Testis (tissue), 2 donors: ENCODE results near the gene MAGI2.

ENCODE experiments used
- POLR2A ChIP-seq: fragments of 450-650 bp; IDR thresholded peaks from one replicate; pipeline ENCODE4 v1.6.1; 2017; ENCODE audit warnings: antibody characterized with exemption, mild to moderate bottlenecking, moderate library complexity
- TF ChIP-seq, protein P1 (sequence below), 3 experiments: fragments of 450-650 bp in 2 of 3; fragments of 200-600 bp in 1 of 3; sonication (generic) in 1 of 3; IDR thresholded peaks; one replicate each; pipeline ENCODE4 v1.5.1; 2016 to 2019; ENCODE audit warnings: antibody characterized with exemption in 3 of 3, mild to moderate bottlenecking in 2 of 3, moderate library complexity in 1 of 3

DNA sequence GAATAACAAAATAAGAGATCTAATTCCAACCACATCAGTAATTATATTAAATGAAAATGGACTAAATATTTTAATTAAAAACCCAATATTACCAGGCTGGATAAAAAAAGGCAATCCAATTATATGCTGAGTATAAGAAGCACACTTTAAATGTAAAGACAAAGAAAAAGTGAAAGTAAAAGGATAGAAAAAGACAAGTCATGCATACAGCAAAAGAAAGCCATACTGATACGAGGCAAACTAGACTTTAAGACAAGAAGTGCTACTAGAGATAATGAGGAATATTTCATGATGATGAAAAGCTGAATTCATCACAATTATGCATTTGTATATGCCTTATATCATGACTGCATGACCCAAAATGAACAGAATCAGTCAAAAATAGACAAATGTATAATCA lies 1026.3 kb downstream of the MAGI2 start:
- TF ChIP-seq, protein P1, sequence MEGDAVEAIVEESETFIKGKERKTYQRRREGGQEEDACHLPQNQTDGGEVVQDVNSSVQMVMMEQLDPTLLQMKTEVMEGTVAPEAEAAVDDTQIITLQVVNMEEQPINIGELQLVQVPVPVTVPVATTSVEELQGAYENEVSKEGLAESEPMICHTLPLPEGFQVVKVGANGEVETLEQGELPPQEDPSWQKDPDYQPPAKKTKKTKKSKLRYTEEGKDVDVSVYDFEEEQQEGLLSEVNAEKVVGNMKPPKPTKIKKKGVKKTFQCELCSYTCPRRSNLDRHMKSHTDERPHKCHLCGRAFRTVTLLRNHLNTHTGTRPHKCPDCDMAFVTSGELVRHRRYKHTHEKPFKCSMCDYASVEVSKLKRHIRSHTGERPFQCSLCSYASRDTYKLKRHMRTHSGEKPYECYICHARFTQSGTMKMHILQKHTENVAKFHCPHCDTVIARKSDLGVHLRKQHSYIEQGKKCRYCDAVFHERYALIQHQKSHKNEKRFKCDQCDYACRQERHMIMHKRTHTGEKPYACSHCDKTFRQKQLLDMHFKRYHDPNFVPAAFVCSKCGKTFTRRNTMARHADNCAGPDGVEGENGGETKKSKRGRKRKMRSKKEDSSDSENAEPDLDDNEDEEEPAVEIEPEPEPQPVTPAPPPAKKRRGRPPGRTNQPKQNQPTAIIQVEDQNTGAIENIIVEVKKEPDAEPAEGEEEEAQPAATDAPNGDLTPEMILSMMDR (IDR thresholded peaks at IDR 0.05): no peak
- no peak for TF ChIP-seq POLR2A
